Activated CD8-positive, alpha-beta memory T cell treated with anti-CD3 and anti-CD28 coated beads, Interleukin-2, amount 50 U/mL, for 48 hours (primary cell): ENCODE data around the gene LRG1.

Experiments
- DNase-seq: peaks from one replicate; pipeline ENCODE4 v3.0.0-alpha.2; 2020

LRG1 gene

DNA sequence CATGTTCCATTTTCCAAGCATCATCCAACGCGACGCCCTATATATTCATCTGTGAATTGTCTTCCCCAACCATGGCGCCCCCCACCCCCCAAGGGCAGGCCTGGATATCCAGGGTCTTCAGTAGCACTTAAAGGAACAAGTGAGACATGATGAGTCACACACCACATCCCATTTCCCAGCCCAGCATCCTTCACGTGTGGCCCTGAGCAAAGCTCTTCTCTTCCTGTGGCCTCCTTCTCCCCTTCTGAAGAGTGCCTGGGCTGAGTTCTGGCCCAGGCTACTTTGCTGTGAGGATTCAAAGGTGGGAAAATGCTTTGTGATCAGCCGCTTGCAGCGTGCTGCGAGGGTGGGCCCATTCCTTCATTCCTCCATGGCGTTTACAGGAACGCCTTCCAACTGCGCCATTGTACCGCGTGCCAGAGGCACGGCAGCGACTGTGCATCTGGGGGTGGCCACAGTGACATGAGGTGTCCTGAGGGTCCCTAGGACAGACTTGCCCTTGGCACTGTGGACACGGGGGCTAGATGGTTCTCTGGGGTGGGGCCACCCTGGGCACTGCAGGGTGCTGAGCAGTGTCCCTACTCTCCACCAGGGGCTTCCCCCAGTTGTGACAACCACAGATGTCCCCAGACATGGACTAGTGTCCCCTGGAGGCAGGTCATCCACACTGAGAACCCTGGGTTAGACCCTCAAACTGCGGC, 33.2 kb downstream of the LRG1 start:
- DNase-seq, result no peak

DNA sequence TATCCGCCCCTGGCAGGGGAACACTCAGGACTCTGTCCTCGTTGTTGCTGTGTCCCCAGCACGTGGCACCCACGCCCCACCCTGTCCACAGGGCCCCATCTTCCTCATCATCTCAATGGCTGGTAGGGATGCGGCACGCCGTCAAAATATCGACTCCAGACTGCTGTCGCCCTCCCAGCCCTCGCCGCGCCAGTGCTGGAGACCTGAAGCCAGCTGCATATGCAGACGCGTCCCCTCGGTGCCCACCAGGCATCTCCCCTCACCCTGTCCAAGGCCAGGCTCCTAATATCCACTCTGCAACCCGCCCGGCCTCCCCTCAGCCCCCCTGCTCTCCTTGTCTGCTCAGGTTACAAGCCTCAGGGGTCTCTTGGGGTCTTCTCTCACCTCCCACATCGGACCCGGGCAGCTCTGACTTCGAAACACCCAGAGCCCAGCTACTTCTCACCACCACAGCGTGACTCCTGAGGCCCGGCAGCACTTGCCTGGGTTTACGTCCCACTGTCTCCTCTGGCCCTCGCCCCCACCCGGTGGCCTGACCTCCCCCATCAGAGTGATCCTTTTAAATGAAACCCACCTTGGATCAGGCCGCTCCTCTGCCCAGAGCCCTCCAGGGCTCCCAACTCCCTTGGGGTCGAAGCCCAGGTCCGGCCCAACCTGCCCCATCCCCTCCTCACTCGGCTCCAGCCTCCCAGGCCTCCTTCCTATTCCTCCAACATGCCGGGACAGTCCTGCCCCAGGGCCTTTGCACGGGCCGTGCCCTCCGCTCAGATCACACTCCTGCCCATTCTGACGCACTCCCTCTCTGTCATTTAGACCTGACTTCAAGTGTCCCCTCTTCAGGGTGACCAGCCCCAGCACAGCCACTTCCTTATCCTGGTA, 34.0 kb downstream of the LRG1 start:
- DNase-seq, result no peak

DNA sequence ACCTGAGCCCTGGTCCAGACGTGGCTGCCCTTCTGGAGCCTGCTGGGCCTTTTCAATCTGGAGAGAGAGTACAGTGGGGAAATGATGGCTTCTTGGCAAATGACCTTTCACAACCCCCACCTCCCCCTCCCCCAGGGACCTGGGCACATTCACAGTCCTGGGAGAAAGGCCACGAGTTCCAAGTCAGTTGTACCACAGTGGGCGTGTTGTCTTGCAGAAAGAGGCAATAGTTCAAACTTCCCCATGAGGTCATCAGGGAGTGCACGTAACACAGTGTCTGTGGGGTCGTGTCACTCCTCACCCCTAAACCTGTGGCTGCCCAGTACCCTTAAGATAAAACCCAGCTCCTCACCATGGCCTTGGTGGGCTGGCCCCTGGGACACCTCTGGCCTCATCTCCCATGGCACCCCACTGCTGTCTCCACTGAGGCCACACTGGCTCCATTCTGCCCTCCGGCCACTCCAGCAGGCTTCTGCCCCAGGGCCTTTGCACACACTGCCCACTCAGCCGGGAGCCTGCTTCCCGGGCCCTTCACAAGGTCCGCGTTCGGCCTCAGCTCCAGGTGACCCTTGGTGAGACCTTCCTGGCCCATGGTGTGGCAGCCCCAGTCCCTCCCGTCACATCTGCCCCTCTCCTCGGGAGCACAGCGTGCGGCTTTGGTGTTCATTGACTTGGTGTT, 34.8 kb downstream of the LRG1 start:
- no peak for DNase-seq

DNA sequence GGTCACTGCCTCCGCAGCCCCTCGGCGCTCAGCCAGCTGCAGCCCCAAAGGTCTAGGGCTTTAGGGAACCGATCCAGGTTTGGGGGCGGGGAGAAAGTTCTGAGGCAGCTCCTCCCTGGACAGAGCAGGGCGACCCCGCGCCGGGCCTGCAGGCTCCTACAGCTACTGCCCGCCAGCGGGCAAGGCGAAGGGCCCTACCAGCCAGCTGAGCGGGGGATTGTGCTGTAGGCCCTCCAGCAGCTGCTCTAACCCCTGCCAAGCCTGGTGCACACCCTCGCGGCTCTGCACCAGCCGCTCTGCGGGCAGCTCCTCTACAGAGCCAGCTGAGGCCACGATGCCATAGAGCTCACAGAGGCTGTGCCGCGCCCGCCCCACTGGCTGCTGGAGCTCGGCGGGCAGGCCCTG, 35.5 kb downstream of the LRG1 start:
- no peak for DNase-seq

DNA sequence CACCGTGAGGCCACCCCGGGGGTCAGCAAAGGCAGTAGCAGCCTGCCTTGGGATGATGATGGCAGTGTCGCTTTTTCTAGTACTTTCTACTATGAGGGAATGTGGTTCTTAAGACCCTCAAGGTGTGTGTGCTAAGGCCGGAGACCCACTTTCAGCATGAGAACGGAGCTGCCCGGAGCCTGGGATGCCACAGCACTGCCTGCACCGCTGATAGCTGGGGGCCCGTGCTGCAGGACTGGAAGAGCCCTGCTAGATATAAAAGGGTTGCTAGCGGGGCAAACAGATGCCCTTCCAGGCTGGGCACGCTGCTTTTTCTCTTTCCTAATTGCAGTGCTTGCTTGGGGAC, 36.0 kb downstream of the LRG1 start:
- DNase-seq, result no peak

DNA sequence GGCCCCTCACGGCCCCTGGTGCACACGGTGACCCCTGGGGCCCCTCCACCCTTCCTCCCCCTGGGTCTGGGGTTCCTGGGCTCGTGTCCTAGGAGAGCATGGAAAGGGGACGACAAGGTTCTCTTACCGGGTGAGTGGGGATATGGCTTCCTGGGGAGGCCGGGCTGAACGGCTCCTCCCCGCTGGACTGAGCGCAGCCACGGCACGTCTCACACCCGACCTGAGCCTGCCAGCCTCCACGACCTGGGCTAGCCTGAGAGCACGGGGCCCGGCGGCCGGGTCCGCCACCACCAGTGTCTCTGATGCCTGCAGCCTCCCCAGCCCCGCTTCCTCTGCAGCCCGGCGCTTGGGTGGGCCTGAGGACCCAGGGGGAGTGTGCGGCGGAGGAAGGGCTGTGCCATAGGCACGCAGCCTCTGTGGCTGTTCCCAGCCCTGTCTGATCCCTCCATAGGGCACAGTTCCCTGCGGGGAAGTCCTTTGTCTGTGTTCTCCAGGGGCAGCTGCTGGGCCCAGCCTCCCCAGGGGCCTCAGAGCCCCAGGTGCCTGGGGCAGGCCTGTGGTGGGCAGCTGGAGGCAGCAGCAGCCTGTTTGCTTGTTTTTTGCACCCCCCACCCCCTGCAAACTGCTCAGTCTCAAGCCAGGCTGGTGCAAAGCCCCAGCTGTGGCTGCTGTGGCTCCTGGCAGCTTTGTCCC, 36.6 kb downstream of the LRG1 start:
- no peak for DNase-seq

DNA sequence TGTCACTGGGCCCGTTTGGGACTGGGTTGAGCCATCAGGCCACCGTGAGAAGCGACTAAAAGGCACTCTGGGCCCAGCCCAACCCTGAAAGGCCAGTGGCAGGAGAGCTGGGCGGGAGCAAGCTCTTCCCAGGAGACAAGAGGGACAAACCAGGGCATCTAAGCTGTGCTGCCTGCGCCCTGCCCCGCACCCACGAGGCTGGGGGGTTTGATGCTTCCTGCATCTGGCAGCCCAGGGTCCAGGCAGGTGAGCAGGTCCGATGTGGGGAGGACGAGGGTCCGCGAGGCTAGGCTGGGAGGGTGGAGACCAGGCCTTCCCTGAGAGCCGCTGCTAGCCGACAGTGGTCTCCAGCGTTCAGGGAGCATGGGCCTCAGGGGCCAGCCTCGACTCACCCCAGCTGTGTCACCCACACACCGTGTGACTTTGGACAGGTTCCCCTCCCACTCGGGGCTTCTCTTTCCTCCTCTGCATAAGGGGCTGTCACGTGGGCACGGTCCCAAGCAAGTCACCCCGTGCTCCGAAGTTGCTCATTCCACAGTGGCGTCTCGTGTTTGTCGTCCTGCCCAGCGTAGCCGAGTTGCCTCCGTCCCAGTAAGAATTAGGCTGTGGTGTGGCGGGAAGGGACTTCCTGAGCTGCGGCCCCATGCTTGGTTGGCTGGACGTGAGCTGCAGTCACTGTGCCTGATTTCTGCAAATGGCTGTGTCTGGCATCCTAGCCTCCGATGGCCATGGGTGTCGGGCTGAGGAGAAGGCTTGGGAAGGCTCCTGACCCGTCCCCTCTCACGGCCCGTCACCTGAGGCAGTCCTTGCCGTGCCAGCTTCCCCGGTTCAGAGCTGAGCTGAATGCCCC, 37.3 kb downstream of the LRG1 start:
- DNase-seq, result no peak

DNA sequence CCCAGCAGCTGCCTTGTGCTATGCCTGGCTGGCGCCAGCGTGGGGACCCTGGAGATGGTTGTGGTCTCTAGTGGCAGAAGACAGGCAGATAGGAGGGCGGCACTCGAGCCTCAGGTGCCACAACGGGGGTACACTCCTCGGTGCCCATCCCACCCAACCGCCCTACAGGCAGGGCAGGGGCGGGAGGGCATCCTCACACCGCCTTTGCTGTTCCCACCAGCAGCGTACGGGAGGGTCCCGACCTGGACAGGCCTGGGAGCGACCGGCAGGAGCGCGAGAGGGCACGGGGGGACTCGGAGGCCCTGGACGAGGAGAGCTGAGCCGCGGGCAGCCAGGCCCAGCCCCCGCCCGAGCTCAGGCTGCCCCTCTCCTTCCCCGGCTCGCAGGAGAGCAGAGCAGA, 38.1 kb downstream of the LRG1 start:
- DNase-seq, result no peak

DNA sequence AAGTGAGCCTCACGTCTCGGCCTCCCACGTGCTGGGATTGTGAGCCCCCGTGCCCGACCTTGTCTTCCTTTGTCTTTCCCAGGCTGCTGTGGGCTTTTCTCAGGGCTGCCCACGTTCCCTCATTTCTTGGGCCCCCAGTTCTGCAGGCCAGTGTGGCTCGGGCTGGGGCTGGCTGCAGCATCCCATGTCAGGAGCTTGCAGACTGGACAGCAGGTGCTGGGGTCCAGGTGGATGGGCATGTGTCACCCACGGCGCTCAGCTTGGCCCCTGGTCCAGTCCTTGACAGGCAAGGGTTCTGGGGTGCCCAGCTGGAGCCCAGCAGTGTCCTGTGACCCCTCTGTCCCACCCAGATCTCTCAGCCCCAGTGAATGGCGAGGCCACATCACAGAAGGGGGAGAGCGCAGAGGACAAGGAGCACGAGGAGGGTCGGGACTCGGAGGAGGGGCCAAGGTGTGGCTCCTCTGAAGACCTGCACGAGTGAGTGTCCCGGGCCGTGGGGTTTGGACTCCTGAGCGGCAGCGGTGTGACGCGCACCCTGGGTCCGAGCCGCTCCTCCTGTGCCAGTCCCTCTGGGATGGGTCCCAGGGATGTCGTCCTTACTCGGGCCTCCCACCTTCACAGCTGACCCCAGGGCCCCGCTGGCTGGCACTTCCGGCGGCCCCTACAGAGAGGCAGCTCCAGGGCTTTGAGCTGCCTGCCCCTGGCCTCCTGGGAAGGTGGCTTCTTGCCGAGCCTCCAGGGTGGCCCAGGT, 38.8 kb downstream of the LRG1 start:
- DNase-seq, result no peak

DNA sequence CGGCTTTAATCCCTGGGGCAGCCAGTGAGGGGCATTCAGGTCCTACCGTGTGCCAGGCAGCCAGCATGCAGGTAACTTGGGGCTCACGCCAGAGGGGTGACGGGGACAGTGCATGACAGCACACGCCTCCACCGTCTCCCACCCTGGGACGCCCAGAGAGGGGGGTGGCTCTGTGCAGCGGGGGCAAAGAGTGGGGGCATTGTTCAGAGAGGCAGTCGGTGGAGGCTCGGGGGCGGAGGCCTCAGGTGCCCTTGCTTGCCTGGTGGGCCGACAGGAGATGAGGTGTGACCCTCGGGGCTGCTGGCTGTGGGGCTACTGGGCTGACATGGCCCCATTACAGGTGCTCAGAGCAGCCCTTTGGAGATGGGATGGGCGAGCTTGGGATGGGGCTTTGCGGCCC, 40.0 kb downstream of the LRG1 start:
- DNase-seq, result no peak

DNA sequence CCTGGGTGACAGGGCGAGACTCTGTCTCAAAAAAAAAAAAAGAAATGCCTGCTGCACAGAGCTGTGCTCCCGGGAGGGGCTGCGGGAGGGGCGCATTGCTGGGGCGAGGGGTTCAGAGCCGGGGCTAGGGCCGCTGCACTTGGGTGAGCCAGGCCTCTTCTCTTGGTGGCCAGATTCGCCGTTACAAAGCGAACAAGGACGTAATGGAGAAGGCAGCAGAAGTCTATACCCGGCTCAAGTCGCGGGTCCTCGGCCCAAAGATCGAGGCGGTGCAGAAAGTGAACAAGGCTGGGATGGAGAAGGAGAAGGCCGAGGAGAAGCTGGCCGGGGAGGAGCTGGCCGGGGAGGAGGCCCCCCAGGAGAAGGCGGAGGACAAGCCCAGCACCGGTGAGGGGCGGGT, 40.5 kb downstream of the LRG1 start:
- DNase-seq, result no peak

DNA sequence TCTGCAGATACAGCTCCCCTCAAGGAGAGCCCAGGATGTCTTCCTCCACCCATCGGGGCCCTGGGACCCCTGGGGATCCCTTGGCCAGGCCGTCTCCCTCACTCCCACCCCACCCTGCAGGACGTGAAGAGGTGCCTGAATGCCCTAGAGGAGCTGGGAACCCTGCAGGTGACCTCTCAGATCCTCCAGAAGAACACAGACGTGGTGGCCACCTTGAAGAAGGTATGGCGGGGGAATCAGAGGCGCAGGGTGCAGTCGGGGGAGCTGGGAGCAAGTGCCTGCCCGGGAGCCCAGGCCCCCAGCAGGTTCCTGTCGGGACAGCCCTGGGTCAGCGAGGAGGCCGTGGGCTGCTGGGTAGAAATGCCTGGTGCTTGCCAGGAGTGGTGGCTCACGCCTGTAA, 41.1 kb downstream of the LRG1 start:
- no peak for DNase-seq

DNA sequence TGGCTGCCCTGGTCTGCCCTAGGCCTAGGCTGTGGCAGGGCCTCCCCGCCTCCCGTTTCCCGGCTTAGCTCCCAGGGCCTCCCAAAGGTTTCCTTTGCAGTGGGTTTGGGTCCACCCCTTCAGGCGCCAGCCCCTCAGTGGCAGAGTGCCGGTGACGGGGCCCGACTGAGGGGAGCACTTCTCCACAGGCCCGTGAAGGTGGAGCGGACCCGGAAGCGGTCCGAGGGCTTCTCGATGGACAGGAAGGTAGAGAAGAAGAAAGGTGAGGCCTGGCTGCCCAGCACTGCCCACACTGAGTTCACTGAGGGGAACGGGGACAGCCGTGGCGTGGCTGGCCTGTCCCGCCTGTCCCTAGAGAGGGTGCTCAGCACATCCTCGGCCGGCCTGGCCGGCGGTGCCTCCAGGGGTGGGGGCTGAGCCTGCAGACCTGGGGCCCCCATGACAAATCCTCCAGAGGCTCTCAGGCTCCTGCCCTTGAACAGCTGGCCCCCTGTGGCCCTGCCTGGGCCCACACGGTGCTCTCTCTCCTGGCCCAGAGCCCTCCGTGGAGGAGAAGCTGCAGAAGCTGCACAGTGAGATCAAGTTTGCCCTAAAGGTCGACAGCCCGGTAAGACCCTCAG, 42.0 kb downstream of the LRG1 start:
- DNase-seq, result no peak

DNA sequence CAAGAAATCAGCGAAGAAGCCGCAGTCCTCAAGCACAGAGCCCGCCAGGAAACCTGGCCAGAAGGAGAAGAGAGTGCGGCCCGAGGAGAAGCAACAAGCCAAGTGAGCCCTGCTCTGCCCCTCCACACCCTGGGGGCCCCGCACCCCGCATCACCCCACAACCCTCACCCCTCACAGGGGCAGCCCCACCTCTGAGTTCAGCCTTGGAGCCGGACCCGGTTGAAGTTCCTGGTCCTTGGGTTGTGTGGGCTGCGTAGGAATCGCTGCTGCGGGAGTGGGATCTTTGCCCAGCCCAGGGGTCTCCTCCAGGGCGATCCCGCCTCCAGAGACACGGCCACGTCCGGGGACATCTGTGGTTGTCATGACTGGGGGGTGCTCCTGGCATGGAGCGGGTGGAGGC, 43.5 kb downstream of the LRG1 start:
- no peak for DNase-seq

DNA sequence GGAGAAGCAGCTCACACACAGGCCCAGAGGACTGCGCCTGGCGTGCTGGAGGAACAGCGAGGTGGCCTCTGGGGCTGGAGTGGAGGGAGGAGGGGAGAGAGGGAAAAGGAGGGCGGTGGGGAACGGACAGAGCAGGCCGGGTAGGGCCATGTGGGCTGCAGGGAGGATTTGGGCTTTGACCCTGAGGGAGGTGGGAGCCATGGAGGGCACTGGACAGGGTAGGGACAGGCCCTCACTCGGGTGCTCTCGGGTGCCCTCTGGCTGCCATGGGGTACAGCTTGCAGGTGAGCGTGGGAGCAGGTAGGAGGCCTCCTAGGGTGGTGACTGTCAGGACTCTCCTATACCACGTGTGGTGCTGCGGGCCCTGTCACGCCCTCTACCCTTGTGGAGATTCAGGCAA, 44.4 kb downstream of the LRG1 start:
- no peak for DNase-seq

DNA sequence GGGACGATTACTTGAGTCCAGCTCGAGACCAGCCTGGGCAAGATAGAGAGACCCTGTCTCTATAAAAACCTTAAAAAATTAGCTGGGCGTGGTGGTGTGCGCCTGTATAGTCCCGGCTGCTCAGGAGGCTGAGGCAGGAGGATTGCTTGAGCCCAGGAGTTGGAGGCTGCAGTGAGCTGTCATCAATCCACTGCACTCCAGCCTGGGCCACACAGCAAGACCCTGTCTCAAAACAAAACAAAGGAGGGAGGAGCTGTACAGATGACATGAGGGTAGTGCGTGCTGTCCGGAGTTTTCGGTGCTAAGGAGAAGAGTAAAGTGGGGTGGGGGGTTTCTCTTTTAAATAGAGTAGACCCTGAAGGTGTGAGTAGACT, 45.2 kb downstream of the LRG1 start:
- DNase-seq, result no peak

DNA sequence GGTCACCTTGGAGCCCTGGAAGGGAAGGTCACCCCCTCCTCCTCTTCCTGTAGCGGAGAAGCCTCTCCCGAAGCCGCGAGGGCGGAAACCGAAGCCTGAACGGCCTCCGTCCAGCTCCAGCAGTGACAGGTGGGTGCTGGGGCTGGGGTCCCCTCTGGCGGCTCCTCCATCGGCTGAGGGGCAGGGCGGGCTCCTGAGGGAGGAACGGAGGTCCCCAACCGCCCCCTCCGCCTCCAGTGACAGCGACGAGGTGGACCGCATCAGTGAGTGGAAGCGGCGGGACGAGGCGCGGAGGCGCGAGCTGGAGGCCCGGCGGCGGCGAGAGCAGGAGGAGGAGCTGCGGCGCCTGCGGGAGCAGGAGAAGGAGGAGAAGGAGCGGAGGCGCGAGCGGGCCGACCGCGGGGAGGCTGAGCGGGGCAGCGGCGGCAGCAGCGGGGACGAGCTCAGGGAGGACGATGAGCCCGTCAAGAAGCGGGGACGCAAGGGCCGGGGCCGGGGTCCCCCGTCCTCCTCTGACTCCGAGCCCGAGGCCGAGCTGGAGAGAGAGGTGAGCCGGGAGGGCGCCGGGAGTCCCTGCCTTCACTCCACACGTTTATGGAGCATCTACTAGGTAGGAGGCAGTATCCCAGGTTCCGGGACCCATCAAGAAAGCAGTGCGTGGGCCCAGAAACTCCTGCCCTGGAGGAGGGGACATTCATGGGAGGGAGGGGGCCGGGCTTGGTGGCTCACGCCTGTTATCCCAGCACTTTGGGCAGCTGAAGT, 45.7 kb downstream of the LRG1 start:
- no peak for DNase-seq

DNA sequence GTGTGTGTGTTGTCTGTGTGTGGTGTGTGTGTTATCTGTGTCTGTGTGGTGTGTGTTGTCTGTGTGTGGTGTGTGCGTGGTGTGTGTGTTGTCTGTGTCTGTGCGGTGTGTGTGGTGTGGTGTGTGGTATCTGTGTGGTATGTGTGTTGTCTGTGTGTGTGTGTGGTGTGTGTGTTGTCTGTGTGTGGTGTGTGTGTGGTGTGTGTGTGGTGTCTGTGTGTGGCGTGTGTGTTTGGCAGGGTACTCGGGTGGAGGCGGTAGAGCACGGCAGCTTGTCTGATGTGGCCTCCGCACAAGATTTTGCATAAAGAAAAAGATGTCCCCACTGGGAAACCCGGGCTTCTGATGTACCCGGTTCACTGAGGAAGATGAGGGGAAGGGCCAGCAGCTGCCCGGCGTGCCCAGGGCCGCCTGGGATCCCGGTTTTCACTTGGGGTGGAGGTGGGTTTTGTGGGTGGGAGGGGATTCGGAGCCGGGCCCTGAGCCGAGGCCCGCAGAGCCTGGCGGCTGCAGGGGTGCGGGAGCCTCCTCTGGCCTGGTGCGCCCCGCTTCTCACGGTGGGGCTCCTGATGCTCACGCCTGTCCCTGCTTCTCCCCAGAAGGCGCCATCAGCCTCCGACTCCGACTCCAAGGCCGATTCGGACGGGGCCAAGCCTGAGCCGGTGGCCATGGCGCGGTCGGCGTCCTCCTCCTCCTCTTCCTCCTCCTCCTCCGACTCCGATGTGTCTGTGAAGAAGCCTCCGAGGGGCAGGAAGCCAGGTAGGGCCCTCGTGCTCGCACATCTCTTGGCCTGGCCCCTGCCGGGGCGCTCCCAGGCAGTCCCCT, 46.5 kb downstream of the LRG1 start:
- DNase-seq, result no peak

DNA sequence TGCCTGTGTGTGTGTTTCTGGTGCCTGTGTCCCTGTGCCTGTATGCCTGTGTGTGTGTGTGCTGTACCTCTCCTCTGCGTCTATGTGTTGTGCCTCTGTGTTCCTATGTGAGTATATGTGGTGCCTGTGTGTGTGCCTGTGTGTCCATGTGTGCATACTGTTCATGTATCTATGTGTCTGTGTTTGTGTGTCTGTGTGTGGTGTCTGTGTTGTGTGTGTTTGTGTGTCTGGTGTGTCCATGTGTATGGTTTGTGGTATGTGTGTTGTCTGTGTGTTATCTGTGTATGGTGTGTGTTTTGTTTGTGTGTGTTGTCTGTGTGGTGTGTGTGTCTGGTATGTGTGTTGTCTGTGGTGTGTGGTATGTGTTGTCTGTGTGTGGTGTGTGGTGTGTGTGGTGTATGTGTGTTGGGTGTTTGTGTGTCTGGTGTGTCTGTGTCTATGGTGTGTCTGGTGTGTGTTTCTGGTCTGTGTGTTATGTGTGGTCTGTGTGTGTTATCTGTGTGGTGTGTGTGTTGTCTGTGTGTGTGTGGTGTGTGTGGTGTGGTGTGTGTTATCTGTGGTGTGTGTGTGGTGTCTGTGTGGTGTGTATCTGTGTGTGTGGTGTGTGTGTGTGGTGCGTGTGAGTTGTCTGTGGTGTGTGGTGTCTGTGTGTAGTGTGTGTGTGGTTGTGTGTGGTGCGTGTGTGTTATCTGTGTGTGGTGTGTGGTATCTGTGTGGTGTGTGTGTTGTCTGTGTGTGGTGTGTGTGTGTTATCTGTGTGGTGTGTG, 47.3 kb downstream of the LRG1 start:
- DNase-seq, result no peak
